Activated T-cell treated with anti-CD3 and anti-CD28 coated beads for 1 hour (primary cell): ENCODE results near the gene WFS1.

ENCODE experiments used
- DNase-seq: peaks from one replicate; pipeline ENCODE4 v3.0.0-alpha.2; 2020; ENCODE audit warnings: low read depth

Gene WFS1

DNA sequence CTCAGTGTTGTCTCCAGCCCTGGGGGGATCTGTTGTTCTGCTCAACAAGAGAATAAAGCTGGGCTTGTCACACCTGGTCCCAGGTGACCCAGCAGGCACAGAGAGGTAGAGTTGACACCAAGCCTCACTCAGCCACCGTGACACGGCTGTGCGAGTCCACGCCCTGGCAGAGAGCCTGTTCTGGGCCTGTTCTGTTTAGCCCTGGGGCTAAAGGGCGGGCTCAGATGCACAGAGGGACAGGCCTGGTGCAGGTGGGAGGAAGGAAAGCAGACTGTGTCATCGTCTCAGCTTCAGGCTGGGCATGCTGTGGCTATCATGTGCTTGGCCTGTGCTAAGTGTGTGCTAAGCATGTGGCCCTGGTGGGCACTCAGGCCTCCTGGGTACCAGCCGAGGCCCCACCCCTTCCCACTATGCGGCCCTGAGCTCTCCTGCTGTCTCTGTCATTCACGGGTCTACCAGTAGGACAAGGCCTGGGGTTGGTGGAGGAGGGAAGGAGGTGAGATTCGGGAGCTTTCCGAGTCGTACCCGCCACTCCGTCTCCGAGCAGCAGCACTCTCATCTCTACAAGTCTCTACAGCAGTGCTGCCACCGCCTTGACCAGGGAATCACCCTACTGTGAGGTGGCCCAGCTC lies 10.8 kb downstream of the WFS1 start:
- DNase-seq = no peak

DNA sequence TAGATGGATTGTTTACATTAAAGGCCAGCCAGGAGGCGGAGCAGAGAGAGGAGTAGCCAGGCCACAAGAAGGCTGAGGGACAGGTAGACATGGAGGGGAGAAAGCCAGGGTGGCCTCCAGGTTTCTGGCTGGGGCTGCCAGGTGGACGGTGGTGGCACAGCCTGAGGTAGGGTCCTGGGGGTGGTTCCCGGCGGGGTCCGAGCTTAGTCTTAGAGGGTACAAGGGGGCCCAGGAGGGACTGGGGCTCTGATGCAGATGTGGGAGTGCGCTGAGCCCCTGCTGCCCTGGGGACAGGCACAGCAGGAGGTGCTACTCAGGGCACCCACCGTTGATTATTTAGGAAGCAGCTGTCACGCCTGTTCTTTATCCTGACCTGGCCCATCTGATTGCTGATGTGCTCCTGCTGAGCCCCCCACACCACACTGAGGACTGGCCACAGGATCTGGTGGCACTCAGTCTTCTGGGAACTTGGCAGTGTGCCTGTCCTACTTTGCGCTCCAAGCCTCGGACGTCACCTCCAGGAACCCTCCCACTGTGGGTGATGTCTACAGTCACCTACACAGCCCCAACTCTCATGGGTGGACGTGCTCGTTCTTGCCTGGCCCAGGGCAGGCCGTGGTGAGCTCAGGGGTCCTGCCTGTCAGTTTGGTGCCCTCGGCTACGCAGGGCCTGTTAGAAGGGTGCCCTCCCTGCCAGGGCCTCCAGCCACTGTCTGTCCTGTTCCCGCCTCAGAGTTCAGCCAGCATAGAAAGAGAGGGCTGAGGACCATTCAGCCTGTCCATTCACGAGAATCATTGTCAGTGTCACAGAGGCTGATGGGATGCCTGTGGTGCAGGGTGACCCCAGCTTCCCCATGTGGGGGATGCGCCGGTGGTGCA lies 12.0 kb downstream of the WFS1 start:
- no peak for DNase-seq

DNA sequence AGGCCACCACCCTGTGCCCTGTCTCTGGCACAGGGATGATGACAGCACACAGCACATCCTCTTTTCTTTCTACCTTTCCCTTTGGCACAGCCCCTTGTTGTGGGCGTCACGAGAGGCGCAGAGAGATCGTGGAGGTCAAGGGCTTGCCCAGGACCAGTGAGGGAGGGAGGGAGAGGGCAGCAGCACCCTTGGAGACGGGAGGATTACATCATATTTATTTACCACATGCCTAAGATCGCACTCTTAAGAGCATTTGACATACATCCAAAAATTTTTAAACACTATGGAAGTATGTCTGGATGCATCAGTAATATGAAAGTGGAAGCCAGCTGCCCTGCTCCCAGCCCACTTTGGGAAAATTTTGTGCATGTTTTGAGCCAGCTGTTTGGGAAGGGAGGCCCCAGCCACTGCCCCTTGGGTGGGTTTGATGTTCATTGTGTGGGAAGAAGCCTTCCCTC lies 12.7 kb downstream of the WFS1 start:
- DNase-seq = no peak

DNA sequence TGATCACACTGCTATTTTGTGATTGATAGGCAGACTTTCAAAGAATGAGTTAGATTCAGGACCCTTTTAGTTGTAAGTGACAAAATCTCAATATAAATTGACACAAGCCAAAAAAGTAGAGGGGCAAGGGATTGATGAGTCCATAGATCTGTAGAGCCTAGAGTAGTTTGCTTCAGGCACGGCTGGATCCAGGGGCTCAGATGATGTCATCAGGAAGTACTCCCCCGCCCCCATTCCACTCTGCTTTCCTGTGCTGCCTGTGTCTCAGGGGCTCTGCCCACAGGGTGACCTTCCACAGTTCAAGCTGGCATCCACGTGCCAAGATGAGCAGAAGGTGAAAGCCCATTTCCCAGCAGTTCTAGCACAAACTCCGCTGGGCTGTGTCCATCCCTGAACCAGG lies 13.6 kb downstream of the WFS1 start:
- DNase-seq = no peak

DNA sequence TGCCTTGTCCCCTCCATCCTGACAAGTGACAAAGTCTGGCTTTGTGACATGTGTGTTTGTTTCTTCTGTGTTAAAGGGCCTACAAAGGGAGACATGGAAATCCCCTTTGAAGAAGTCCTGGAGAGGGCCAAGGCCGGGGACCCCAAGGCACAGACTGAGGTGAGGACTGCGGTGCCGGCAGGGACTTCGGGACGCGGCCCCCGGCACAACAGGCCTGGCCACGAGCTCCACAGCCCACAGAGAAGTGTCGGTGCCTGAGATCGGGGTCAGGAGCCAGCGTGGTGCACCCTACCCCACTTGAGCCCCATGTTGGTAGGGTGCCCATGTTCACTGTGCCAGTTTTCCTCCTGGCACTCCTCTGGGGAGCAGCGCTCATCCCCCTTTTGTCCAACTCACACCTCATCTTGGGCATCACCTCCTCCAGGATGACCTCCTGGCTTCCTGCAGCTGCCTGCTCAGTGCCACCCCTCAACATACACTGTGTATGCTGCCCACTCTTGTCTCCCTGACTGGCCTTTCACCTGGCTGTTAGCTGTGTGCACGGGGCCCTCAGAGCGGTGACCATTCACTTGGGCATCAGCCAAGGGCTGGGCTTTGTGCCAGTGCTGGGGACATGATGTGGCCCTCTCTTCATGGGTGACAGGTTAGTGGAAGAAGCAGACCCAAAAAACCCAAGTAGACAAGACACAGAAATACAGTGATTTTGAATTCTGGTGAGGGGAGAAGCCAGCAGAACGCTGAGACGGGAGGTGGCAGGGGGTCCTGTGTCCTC lies 17.6 kb downstream of the WFS1 start:
- no peak for DNase-seq

DNA sequence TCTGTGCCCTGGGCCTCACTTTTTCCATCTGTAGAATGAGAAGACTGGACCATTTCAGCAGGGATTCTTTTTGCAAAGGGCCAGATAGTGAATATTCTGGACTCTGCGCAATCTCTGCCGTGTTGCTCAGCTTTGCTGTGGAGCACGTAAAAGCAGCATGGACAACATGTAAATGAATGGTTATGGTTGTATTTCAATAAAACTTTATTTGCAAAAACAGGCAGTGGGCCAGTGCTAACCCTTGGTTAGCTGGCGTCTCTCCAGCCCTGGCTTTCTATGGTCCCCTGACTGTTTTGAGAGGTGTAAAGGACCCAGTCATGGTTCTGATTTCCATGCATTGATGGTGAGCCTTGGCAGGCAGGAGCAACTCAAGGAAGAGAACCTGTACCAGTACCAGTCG lies 18.7 kb downstream of the WFS1 start:
- no peak for DNase-seq

DNA sequence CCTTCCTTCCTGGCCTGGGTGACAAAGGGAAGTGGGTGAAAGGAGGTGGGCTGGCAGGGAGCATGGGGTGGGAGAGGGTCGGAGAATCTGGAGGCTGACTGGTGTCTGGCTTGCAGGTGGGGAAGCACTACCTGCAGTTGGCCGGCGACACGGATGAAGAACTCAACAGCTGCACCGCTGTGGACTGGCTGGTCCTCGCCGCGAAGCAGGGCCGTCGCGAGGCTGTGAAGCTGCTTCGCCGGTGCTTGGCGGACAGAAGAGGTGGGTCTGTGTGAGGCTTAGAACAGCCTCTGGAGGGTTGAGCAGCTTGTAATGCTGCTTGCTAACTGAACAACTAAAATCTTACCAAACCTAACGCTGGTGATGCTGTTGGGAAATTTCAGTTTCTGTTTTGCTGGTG lies 19.2 kb downstream of the WFS1 start:
- no peak for DNase-seq

DNA sequence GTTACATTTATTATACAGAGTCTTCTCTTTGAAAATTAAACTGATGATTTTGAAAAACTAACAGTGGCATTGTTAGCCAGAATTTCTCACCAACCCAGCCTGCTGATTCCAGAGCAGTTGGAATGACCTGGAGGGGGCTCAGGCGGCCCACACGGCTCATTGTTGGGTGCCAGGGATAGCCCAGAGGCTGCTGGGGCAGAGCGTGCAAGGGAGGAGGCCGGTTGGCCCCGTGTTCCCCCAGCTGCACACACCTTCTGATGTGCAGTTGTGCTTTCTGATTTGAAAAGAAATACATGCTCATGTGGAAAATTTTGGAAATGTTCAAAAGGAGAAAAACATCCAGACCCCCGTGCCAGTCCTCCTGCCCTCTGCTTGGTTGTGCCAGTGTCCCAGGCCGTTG lies 20.6 kb downstream of the WFS1 start:
- no peak for DNase-seq

DNA sequence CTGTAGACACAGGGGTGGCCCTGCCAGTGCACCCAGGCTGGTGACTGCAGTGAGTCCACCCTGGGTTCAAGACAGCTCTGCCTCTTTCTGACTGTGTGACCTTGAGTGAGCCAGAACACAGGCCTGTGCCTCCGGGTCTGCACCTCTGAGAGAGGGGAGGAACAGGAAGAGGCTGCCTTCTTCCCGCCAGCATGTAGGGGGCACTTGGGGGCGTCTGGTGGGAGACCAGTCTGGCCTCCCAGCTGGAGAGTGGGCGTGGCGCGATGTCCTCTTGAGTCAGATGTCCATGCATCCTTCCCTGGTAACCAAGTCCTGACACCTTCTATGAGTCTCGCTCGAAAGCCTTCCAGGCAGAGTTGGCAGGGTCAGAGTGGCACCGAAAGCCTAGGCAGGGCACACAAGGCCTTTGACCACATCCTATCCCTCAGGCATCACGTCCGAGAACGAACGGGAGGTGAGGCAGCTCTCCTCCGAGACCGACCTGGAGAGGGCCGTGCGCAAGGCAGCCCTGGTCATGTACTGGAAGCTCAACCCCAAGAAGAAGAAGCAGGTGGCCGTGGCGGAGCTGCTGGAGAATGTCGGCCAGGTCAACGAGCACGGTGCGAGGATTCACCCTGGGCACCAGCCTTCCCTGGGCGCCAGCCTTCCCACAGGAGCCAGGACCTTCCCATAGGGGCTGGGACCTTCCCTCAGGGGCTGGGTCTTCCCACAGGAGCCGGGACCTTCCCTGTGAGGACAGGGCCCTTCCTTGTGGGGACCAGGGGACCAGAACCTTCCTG lies 21.3 kb downstream of the WFS1 start:
- DNase-seq = no peak

DNA sequence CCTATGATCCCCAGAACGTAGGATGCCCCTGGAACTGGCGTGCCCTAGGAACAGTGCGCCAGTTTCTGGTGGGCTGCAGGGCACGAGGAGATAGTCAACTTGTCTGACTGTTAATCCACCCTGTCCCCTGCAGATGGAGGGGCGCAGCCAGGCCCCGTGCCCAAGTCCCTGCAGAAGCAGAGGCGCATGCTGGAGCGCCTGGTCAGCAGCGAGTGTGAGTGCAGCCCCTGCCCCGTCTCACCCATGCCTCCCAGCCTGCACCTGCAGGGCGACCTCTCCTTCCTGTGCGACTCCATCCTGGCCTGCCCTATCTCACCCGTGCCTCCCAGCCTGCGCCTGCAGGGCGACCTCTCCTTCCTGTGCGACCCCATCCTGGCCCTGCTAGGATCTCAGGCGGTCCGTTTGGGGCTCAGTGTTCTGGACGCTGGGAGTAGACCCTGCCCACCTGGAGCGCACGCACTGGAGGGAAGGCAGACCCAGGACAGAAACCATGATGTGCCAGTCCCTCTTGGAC lies 22.2 kb downstream of the WFS1 start:
- DNase-seq = no peak

DNA sequence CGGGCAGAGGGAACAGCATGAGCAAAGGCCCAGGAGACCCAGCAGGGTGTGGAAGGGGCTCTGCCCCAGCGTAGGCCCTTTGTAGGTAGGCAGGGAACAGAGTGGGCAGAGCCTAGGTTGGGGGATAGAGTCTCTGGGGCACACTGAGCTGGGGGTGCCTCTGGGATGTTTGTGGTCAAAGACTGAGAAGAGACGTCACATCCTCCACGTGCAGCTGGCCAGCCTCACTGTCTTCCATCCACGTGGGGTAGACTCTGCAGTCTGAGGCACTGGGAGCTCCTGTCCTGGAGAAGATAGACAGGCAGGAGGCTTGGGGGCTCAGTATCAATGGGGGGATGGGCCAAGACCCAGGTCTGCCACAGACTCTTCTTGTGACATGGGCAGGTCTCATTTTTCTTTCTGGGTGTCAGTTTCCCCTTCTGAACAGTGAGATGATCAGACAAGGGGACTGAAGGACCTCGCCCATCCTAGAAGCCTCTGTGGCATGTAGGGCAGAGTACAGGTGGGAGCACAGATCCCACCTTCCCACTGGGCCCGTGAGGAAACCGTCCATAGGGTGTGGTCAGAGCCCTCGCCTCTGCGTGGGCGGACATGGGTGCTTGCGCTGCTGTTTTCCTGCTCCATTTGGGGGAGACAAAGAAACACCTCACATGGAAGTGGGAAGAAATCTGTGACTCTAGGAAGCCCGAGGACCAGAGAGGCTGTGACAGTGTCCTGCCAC lies 22.9 kb downstream of the WFS1 start:
- no peak for DNase-seq

DNA sequence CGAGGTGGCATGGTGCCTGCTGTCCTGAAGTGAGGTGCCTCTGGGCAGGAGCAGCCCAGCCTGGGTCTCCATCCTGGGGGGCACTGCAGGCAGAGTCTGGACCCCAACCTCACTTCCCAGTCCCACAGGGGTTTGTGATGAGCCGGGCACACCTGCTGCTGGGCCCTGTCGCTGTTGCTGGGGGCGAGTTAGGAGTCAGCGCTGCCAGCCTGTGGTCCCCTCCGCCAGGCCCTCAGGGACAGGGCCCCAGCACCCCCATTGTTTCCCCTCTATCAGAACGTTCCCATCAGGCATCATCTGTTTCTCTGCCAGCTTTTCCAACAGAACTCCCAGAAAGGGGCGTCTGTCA lies 23.4 kb downstream of the WFS1 start:
- no peak for DNase-seq

DNA sequence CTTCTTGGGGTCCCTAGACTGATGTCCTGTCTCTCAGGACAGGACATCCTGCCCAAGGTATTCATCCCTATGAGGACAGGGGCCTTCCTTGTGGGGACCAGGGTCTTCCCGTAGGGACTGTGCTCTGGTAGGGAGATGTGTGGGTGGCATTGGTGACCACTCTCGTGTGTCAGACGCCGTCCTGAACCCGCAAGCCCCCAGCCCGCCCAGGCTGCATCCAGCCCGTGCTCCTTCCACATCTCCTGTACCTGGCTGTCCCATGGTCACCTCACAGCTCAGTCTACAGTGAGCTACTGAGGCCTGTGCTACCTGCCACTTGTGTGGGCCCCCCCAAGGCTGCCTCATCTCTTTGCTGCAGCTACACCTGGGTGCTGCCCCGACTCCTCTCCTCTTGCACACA lies 24.0 kb downstream of the WFS1 start:
- DNase-seq = no peak

DNA sequence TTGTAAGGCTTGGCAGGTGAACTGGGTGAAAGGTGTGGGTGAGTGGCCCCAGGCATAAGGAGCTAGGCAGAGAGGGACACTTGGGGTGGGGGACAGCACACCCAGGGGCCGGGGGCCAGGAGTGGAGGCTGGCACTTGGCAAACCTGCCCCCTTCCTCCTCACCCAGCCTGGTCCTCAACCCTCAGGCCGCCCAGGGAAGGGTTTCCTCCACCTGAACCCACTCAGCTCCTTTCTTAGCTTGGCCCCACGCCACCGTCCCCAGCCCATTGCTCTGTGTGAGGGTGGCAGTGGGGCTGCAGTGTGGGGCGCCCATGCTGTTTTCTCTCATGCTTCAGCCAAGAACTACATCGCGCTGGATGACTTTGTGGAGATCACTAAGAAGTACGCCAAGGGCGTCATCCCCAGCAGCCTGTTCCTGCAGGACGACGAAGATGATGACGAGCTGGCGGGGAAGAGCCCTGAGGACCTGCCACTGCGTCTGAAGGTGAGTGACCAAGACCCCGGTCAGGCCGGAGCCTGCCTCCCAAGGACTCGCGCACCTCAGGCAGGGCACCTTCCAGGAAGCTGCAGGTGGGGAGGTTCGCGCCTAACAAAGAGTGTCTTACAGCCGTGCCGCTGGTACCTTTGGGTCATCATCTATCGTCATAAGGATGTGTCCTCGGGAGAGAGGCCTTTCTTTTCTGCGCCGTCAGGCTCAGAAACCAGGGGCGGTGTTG lies 25.2 kb downstream of the WFS1 start:
- no peak for DNase-seq

DNA sequence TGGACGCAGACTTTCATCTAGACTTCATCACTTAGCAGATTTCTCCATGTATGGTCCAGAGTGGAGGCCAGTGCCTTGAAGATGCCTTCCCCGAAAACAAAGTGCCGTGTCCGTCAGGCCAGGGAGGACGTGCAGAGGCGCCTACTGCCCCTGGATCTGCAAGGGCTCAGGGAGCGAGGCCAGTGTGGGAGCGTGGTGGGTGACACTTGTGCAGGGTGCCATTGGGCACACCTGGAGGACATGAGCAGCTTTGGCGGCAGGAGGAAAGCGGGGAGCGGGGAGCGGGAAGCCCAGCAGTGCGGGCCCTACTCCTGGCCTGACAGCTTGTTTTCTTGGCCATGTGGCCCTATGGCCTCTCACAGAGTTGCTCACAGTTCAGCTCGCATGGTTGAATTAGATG lies 25.8 kb downstream of the WFS1 start:
- no peak for DNase-seq

DNA sequence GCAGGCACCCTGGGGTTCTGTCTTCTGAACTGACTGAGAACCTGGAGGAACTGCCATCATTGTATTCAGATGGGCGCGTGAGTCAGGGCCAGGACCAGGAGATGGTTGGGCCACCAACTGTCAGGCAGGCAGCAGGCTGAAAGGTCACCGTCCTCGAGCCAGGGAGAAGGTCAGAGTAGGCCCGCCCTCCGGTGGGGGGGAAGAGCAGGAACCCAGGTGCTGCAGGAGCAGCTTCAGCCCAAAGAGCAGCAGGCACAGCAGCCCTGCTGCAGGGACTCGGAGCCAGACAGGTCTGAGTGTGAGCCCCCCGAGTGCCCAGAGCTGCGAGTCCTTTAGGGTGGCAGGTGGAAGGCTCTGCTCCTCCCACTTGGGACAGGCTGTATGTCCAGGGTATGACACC lies 26.4 kb downstream of the WFS1 start:
- DNase-seq = no peak

DNA sequence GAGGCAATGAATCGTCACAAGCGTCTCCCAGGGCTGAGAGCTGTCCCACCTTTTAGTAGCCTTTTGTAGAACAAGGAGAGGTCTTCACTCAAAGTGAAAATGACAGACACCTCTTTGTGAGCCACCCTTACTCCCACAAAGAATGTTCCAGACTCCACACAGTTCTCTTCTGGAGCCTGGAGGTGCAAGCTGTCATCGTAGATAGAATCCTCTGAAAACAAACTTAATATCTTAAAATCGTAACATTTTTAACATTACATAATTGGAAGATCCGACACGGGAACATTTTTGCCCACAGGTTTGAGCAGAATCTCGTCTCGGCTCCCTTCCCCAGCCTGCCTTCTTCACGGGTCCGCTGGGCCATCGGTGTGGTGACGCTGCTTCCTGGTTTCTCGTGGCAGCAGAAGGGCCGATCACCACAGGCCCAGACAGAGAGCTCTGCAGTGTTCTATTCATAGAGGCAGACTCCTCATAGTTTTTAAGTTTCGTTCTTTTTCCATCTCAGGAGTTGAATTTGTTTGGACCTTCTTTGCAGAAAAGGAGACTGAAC lies 27.7 kb downstream of the WFS1 start:
- DNase-seq = no peak

DNA sequence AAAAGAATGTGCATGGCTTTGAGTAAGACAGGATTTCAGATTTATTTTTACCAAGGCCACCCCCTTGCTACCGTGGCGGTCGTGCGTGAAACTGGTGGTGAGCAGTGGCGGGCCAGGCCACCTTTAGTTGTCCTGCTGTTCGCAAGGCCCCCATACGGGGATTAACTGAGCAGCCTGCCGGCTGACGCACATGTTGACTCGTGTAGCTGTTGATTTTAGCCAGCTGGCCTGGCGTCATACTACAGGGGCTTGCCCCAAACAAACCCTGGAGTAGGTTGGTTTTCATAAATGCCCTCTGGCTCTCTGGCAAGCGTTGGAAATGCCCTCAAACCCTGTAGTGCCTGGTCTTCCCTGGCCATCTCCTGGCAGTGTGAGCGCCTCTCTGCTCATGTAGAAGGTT lies 28.4 kb downstream of the WFS1 start:
- DNase-seq = no peak

DNA sequence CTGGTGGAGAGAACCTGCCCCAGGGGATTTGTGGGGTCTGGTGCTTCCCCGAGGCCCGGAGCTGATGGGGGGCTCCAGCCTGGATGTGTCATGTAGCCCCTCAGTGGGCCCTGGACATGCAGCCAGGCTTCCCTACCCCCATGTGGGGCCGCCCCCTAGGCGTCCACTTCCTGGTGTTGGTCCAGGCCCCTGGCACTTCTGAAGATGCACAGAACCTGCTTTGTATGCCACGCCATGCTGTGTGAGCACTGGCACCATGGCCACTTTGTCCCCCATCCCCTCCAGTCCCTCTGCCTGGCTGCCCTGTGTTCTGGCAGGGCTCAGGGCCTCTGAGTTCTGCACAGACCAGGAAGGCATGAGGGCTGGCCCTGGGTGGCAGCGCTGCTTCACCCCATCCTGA lies 29.2 kb downstream of the WFS1 start:
- no peak for DNase-seq

DNA sequence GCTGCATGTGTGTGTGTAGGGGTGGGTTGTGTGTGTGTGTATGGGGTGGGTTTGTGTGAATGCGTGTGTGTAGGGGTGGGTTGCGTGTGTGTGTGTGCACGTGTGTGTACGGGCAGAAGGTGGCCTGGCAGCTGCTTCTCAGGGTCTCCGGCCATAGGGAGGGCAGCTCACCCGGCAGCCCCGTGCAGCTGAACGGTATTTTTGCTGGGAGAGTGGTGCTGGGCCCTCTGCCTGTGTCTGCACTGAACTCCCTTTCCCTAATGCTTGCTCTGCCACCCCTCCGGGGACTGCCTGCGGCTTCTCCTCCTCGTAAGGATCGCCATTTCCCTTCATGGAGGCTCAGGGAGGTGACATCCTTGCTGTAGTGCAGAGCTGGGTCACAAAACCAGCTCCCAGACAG lies 30.2 kb downstream of the WFS1 start:
- no peak for DNase-seq
